22Rv1 (cell line): ENCODE results near the gene PLXNB1.

Experiments
- ZFX ChIP-seq: fragments of 450-650 bp; IDR thresholded peaks from 2 replicates; pipeline ENCODE4 v1.6.1; 2017; ENCODE audit warnings: antibody characterized with exemption, borderline replicate concordance
- TF ChIP-seq, protein P1 (sequence below): fragments of 450-650 bp; IDR thresholded peaks from 2 replicates; pipeline ENCODE4 v1.5.1; 2017; ENCODE audit warnings: mild to moderate bottlenecking

GRCh38 chr3:48367201-48367600, 62.7 kb downstream of the PLXNB1 start:
- TF ChIP-seq, protein P1, sequence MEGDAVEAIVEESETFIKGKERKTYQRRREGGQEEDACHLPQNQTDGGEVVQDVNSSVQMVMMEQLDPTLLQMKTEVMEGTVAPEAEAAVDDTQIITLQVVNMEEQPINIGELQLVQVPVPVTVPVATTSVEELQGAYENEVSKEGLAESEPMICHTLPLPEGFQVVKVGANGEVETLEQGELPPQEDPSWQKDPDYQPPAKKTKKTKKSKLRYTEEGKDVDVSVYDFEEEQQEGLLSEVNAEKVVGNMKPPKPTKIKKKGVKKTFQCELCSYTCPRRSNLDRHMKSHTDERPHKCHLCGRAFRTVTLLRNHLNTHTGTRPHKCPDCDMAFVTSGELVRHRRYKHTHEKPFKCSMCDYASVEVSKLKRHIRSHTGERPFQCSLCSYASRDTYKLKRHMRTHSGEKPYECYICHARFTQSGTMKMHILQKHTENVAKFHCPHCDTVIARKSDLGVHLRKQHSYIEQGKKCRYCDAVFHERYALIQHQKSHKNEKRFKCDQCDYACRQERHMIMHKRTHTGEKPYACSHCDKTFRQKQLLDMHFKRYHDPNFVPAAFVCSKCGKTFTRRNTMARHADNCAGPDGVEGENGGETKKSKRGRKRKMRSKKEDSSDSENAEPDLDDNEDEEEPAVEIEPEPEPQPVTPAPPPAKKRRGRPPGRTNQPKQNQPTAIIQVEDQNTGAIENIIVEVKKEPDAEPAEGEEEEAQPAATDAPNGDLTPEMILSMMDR, result no peak
- TF ChIP-seq ZFX, result no peak
